HT1080 (cell line): ENCODE measurements around the gene MPV17. TPM values are rescaled to one million over a fixed set of nuclear protein-coding genes. Genes with fewer than 3 reads are reported as not detected.
"Not testable (repeated sequence)": the region's sequence is repeated elsewhere in the genome, so short reads cannot be mapped to it uniquely, and the experiment has no call there.

Experiments
- DNase-seq: peaks from one replicate; pipeline ENCODE4 v3.0.0-alpha.2; 2015; ENCODE audit warnings: low read depth
- total RNA-seq: library from RNA; depleted of rRNA; stranded (reverse); fragments of >200 nt; shearing (Covaris generic); gene quantifications from 2 replicates; pipeline ENCODE4 v1.2.3, GENCODE V29; 2014

MPV17 gene
- total RNA-seq, 1 experiment from 2014 or later = 80.7 TPM

DNA sequence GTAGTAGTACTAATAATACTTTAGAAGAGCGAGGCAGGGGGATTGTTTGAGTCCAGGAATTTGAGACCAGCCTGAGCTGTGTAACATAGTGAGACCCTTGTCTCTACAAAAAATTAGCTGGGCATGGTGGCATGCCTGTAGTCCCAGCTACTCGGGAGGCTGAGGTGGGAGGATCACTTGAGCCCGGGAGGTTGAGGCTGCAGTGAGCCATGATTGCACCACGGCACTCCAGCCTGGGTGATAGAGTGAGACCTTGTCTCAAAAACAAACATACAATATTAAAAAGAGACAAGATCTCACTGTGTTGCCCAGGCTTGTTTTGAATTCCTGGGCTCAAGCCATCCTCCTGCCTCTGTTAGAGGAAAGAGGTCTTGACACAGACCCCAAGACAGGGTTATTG is 22.3 kb downstream of the MPV17 start:
- not testable (repeated sequence) for DNase-seq

DNA sequence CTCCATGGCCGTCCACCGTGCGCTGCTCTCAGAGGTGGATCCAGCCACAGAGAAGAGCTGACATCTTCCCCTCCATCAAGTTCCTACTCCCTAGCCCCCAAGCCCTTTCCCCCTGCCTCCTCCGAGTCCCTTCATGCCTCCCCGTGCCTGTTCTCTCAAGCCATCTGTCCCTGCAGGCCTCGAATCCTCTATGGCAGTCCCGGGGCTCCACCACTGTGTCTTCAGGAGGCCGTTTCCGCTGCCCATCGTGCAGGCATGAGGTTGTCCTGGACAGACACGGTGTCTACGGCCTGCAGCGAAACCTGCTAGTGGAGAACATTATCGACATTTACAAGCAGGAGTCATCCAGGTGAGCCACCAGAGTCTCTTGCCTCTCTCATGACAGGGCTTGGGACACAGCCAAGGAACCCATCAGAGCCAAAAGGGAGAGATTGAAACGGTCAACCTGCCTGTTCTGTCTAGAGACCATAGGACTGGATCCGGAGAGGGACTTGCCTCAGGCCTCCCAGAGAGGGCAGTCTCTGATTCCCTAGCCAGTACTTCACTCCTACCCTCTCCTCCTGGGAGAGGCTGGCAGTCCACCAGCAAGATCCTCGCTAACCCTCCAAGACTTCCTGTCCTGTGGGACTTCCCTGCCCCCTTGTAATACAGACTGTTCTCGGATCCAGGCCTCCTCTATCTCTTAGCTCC is 24.4 kb downstream of the MPV17 start:
- peak; percentile 56 for DNase-seq

DNA sequence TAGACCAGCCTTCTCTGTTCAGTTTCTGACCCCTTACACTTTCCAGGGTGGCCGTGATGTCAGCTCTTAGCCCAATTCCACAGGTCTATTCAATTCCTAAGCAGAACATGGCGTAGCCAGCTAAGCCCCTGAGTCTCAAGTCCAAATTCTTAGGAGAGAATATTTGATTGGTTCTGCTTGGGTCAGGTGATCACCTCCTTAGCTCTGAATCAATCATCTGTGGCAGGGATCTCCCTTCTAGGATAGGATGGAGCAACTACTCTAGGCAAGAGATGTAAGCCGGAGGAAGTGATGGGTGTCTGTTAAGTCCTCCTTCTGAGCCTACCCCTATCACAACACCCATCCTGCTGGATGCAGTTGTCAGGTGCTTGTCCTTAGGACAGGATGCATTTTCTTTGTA is 25.7 kb downstream of the MPV17 start:
- no peak for DNase-seq

DNA sequence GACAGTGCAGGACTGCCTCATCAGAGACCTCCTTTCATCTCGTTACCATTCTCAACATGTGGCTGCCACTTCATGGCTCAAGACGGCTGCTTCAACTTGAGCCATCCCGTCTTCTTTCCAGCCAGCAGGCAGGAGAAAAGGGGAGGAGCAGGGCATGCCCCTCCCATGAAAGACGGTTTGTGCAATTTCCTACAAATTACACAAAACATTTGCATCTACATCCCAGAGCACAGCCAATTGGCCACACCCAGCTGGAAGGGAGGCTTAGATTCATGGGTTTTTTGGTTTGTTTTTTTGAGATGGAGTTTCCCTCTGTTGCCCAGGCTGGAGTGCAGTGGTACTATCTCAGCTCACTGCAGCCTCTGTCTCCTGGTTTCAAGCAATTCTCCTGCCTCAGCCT is 26.4 kb downstream of the MPV17 start:
- DNase-seq = no peak

DNA sequence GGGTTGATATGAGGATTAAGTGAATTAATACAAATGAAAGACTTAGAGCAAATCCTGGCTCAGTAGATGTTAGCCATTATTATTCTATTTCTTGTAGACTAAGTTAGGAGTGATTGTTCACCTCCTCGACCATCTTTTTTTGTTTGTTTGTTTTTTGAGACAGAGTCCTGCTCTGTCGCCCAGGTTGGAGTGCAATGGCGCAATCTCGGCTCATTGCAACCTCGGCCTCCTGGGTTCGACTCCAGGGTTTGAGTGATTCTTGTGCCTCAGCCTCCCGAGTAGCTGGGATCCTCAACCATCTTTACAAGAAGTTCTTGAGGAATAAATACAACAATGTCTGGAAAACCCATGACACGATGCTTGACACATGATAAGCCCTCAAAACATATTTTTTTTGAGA is 28.0 kb downstream of the MPV17 start:
- DNase-seq = no peak

DNA sequence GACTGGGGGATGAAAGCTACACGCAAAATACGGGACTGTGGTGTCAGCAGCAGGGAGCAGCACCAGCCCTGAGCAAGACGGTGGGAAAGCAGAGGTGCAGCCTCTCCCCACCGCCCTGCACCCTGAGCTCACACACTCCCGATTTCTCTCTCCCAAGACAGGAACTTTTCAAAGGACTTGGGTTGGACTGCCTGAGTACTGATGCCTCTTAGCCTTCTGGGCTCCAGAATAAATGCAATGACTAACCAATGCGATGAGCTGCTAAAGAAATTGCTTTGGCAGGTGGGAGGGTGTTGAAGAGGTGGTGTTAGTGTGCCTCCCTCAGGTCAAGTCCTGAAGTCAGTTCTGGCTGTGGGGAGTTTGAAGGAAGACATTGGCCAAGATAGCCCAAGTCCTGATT is 31.0 kb downstream of the MPV17 start:
- peak; percentile 41 for DNase-seq

DNA sequence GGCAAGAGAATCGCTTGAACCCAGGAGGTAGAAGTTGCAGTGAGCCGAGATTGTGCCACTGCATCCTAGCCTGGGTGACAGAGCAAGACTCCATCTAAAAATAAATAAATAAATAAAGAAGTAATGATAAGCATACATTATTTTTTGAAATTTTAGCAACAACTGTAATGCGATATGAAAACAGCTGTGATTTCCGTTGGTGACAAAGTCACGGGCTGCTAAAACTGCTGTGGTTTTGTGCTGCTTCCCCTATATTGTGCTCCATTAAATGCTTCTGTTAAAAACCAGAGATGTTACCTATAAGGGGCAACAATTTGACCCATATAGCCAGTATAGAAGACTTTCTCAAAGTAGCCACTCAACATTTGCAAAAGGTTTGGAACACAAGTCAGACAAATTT is 32.3 kb downstream of the MPV17 start:
- DNase-seq = no peak

DNA sequence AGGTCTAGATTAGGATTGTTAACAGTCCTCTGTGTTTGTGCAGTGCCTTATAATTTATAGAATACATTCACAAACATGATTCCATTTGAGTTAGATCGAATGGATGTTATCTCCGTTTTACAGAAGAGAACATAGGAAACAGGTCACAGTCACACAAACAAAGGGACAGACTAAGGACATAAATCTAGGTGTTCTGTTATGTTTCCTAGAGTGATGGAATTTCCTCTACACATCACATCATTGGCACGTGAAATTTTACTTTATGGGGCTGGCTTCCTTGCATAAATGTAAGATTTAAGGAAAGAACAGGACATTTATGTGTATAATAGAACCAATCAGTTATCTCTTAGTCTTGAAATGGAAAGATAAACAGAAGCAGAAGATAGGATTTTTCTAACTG is 34.3 kb downstream of the MPV17 start:
- no peak for DNase-seq

DNA sequence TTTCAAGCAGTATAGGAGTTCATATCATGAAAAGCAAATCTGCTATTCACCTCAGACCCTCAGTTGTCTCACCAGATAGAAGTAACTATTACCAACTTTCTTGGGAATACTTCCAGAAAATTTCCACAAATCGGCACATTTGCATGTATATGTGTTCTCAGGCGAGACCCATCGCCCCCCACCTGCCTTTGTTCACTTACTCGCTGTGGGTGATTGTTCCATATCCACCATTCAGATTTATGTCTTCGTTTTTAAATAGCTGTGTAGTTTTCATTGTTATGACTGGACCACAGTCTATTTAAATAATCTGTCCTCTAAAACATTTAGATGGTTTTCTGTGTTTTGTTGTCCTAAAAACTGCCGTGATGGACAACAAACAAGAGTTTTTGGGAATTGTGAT is 37.4 kb downstream of the MPV17 start:
- DNase-seq = no peak

DNA sequence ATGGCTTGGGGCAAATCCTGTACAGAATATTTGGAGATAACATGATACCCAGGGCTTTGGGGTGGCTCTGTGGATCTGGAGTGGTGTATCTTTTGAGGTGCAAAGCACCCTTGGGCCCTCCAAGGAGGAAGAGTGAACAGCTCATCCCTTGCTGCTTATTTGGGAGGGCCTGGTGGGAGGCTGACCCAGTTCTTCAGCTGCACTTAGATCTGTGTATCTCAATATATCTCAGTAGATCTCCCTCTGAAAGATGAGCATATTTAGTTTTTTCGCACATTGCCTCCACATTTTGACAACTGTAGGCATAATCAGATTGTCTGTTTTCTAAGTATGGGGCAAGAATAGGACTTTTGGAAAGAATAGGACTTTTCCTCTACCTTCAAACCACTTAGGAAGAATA is 37.9 kb downstream of the MPV17 start:
- DNase-seq = no peak

DNA sequence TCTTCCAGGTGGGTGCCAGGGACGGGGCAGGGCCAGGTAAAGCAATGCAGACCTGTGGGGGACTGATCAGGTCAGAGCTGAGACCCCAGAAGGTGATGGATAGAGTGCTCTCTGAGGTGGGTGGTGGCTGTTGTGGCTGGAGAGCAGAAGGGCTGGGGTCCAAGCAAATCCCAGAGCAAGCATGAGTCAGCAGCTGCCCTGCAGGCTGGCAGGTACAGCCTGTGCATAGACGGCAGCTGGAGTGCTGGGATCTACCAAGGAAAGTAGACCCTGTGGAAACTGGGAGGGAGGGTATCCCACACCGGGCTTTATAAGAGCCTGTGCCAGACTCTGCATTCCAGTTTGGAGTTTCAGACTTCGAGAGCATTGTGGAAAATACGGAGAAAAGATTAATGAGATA is 40.0 kb downstream of the MPV17 start:
- DNase-seq = no peak

DNA sequence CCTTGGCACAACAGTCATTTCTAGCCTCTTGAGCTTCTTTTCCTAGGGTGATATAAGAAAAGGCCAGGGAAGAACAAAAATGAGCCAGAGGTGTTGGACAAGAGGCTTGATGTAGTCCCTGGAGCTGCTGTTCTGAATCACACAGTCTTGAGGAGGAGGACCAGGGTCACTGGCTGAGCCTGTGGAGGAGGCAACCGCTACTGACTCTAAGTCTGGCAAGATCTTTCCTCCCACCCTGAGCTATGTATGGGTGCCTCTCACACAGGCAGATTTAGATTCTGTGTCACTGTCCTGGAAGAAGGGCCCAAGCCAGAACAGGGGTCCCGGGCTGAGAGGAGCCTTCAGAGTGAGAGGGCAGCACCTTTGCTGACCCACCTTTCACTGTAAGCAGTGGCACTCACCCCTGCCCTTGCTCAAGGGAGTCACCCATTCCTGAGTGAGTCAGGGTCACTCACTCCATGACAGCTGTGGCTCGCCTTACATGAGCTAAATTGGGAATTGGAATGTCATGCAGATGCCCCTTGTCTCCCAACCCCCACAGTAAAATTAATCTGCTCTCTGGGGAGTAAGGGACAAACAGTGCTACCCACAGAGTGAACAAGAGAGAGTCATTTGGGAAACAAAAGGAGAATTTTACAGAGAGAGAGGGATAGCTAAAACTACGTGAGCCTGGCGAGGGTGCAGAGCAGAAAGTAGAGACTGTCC is 40.9 kb downstream of the MPV17 start, which contains the start of gene TRIM54:
TRIM54 (plus strand) TSS at position 575 of the 705 bp plus-strand sequence. CDS start 303 bp downstream, outside the sequence.
- DNase-seq = no peak

DNA sequence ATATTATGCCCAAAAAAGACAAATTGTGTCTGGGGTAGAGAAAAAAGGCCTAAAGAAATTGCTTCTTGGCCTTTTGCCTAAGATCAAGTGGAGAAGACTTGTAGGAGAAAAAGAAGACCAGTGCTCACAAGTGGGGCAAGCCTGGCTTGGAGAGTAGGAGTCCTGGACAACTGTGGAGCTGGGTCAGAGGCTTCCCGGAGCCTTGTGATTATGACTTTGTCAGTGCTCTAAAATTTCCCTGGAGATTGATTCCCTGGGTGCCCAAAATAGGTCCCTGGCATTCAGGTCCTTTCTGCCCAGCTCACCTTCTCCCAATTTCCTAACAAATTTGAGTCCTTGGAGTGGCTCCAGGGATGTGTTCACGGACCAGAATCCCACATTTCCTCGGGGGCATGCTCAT is 41.5 kb downstream of the MPV17 start:
- no peak for DNase-seq

DNA sequence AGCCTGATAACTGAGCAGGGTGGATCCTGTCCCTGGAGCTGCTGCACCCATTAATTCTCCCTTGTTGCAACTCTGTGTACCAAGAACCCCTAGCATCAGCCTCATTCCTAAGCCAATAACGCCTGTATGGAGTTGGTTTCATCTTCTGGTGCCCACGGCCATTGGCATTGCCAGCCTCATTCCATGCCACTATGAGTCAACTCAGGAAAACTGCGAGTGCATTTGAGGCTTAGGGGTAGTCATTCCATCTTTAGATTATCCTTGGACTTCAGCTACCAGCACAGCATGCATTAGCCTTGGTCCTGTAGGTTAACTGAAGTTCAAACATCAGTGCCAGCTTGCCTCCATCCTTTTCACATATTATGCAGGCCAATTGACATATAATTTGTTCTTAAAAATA is 42.1 kb downstream of the MPV17 start:
- no peak for DNase-seq

DNA sequence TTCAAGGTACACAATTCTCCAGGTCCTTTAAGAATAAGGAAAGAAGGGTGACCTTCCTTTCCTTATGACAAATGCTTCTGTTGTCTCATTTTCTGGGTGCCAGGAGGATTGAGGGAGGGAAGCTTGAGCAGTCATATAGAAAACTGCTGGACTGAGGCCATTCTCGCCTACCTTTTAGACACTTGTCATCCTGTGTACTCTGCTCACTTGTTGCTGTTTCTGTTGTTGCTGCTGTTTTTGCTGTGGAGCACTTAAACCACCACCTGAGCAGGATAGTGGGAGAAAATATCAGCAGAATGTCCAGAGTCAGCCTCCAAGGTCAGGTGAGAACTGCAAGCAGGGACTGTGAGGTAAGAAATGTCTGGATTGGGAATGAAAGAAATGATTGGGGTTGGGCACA is 44.9 kb downstream of the MPV17 start:
- no peak for DNase-seq

DNA sequence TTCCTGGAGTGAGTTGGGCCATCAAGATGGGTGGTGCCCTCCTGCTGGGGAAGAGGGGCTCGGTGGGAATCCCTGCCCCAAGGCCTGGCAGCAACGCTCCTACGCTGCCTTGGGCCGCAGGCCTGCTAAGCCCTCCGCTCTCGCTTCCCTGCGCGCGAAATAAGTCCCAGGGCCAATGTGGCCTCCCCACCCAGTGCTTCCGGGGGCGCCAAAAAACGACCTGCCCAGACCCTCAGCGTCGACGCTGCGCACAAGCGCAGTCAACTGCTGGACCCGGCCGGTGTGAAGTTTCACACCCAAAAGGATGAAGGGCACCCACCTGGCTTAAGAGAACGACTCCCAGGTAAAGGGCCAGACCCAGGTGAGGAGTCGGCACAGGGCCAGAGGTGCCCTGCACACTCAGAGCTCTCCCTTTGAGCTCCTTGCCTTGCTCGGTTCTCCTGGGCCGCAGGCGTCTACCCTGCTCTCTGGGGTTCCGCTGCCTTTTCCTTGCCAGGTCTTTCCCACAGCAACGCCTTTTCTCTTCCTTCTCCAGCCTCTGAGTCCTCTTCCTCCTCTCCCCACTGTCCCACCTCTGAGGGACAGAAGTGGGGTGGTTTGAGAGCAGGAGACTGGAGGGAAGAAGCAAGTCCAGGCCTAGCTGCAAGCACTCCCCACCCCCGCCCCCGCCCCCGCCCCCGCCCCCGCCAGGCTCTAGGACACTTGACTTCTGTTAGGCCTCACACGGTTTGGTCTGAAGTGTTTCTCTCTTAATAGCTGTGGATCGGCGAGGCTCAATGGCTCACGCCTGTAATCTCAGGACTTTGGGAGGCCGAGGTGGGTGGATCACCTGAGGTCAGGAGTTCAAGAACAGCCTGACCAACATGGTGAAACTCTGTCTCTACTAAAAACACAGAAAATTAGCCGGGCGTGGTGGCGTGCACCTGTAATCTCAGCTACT is 47.4 kb downstream of the MPV17 start, which contains the start of gene DNAJC5G:
DNAJC5G (plus strand) TSS at position 223 of the 940 bp plus-strand sequence. CDS start 1,296 bp downstream, outside the sequence.
- DNase-seq = no peak

DNA sequence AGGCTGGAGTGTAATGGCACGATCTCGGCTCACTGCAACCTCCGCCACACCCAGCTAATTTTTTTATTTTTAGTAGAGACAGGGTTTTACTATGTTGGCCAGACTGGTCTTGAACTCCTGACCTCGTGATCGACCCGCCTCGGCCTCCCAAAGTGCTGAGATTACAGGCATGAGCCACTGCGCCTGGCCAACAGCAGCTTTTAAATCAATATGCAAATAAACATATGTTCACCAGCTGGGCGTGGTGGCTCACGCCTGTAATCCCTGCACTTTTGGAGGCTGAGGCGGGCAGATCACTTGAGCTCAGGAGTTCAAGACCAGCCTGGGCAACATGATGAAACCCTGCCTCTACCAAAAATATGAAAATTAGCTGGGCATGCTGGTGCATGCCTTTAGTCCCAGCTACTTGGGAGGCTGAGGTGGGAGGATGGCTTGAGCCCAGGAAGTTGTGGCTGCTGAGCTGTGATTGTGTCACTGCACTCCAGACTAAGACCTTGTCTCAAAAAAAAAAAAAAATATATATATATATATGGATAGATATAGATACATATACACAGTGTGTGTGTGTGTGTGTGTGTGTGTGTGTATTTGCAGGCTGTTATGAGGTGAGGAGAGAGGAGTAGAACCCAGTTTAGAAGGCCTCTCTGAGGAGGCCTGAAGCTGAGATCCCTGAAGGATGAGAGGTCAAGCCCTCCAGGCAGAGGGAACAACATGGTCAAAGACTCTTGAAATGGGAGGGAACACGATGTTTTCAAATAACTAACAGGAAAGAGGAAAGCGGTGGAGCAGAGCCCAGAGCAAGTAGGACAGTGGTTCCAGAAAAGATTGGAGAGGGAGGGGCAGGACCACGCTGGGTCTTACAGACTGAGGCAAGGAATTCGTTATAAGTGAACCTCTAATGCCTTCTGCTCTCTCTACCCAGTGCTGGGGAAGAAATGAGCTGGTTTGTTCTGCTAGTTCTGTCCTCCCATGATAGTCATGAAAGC is 50.1 kb downstream of the MPV17 start:
- DNase-seq = peak; percentile 33

DNA sequence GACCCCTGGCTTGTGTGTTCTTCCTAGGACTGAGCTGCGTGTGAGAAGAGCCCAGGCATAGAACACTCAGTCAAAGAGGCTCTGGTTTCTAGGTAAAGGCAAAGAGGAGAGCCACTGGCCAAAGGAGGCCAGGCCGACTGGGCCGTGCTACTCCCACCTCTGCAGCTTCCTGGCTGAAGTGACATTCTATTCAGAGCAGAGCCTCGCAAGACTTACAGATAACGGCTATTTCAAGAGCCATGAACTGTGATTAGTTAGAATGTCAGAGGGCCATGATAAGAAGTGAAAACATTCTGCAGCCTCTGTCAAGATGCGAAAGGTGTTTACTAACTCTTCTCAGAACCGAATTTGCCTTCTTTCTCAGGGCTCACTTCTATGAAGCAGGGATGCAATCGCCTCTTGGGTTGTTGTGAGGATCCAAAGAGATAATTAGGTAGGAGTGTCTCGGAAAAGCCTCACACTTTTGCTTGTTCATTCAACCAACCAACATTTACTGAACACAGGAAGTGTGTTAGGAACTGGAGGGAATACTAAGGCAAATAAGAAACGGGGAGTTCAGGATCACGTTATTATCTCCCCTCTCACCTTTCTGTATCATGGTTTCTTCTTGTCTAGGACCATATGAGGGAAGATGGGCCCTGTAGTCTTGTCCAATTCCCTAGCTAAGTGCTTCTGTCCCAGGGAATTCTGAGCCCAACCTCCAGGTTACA is 51.1 kb downstream of the MPV17 start:
- no peak for DNase-seq

DNA sequence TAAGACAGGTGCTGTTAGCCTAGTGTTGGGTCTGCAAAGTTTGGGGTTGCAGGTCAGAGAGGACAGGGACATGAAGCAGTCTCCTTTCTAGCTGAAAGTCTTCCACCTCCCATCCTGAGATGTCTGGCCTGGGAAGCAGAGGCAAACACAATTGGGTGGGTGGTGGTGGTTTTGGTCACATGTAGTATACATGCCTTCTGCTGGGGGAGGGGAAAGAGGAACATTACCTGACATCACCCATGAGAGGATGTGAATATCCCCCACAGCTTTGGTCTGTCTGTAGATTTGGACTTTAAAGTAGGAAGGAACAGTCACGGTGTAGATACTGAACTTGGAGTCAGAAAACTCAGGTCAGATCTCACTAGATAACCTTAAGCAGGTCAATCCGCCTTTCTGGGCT is 52.2 kb downstream of the MPV17 start:
- no peak for DNase-seq

DNA sequence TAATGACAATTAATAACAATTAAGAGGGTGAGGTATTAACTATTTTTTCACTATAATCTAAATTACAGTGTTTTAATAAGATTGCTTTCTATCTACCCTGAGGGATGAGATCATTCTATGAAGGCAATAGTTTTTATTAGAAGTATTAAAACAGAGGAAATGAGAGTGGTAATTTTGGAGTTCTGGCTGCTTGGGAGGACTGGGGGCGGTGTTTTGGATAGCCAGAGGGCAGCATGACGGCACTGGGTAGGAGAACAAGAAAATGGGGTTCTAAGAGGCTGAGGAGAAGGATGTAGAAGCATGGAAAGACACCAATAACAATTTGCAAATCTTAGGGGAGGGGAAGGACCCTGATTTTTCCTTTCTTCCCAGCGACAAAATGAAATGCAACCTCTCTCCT is 52.8 kb downstream of the MPV17 start:
- DNase-seq = no peak
